Colon (tissue), 2 donors: ENCODE measurements around the gene SELL.
"Not testable (repeated sequence)": the region's sequence is repeated elsewhere in the genome, so short reads cannot be mapped to it uniquely, and the experiment has no call there.

Source experiments
- FAIRE-seq: peaks from 2 replicates; lab custom pipeline; 2012; peaks lifted over from hg19 to GRCh38; lab: Jason Lieb, UNC
- donor health status: control.
- donor health status: control.

SELL gene

DNA sequence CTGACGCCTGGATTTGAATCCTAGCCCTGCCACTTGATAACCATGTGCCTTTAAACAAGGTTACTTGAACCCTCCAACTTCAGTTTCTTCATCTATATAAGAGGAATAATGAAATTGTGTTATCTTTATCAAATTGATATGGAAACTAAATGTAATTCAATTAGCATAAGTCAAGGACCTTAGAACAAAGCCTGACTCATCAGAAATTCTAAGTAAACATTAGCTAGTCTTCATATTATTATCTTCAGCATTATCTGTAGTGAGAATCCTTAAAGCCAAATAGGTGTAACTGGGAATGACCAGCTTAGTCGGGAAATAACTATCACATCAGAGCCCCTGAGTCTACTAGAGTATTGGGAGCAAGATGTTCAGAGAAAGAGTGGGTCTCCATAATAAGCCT, 6.6 kb downstream of the SELL start:
- FAIRE-seq = no peak

DNA sequence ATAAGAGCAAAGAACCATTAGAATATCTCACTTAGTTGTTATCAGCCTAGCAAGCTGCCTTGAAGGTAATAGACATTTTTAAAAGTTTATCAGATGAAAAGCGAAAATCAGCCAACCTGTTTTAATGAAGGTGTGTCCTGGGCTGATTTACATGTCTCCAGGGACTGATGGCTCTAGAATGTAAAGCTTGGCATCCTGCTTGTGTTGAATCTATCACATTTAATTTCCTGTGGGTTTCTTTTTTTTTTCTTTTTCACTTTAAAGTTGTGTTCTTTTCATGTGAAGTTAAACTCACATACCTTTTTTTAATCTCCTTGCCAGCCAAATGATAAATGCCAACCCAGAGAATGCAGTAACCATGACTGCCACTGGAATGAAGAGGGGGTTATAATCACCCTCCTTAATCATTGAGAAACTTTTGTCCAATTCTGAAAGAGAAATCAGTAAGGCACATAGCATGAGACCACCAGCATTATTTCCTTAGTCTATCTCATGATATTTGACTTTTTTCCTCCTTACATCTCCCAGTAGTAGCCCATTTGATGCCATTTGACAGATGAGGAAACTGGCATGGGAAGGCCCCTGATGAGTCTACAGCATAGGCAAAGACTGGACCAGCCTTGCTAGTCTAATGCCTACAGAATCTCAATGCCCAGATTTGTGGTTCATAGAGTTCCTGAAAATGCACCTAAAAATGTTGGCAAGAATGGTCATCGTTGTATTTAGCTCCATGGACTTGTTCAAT, 10.0 kb downstream of the SELL start:
- no peak for FAIRE-seq

DNA sequence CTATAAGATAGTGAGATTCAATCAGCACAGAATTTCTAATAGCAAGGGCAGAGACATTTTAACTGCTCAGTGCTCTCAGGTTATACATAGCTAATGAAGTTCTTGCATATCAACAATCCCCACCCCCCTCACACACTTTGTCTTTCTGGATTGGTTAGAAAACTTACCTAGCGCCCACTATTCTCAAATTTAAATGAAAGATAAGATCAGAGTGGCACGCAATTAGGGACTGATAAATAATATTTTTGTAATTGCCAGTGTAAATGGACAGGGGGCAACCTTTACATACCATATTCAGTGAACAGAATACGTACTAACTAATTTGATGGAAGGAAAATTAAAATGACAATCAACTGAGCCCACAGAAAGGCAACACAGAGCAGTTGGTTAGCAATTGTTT, 11.7 kb downstream of the SELL start:
- no peak for FAIRE-seq

DNA sequence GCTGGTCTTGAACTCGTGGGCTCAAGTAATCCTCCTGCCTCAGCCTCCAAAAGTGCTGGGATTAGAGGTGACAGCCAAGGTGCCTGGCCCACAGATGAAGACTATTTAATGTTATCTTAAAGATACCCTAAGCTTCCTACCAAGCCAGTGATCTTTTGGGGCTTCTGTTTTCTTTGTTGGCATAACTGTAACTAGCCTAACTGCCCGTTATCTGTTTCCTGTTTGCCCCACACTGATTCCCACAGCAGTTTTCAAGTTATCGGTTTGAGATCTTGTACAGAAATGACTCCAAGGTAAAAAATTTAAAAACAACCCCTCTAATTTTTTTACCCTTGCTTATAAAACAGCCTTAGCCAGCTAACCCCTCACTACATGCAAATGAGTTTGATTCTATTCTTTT, 12.4 kb downstream of the SELL start:
- FAIRE-seq = no peak

DNA sequence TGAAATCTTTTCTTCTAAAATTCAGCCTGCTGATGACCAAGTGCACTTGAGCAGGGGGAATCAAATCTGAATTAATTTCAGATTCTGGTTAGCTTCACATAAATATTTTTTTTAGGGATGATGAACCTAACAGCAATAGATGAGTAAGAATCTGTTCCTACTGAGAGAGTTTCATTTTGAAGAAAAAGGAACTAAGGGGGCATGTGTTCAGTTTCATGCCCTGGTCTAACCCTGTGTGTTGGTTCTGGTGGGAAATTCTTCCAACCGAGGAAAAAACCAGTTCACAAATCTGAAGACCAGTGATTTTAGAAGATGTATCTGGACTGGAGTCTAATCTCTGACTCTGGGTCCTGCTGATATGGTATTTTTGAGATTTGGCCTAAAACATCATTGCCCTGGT, 13.7 kb downstream of the SELL start:
- FAIRE-seq = no peak

DNA sequence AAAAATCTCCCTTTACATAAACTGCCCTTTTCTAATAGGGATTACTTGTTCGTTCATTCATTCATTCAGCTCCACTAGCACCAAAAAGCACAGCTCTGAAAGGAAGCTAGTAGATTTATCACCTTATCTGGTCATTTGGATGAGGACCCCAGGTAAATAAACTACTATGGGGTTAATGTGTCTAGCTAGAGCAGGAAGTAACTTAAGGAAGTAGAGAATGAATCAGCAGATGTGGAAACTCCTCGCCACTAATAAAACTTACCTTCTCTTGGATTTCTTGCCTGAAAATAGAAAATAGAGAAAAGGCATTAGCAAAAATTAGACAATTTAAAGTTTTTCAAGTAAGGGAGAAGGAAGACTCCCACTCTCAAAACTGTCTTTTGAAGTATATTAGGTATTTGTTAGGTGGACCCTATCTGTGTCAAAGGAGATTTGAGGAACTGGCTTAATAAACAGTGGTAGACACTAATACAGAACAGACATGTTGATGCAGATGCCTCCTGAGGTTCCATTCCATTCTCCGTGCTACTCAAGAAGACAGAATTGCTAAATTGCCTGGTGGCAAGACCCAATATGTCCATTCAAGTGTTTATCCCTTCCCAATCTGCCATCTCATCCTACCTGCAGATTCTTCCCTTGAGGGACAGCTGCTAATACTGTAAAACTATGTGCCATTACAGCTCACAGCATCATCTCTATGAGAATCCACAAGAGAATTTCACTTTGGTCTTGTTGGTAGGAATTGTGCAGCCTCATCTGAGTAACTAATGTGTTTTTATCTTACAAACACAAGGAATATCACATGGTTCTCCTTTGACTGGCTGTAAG, 14.9 kb downstream of the SELL start:
- FAIRE-seq = no peak

DNA sequence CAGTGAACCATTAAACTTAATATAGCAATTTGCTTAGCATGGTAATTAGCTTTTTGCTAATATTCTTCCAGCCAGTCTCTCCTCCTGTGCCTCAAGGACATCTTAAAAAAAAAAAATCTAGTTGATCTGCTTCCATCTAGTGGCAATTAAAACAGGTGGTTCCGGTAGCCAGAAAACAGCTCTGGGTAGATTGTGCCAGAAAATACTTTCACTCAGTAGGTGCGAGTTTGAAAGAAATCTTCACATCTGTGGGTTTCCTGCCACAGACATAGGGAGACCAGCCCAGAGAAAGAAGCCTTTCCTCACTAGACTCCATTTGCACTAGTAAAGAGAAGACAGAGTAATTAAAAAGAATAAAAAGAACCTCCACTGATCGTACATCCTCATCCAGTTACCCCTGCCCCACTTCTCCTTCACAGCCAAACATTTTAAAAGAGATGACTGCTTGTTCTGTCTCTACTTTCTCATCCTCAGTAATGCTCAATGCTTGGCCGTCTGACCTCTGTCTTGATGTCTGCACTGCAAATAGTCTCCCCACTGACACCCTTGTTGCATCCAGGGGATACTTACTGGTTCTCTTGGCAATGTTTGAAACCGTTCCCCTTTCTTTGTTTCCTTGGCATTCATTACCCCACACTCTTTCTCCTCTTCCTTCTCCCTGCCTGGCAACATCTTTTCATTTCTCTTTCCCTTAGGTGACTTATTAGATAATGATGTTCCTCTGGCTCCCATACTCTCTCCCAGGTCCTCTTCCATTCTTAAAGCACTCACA, 16.9 kb downstream of the SELL start:
- FAIRE-seq = no peak

DNA sequence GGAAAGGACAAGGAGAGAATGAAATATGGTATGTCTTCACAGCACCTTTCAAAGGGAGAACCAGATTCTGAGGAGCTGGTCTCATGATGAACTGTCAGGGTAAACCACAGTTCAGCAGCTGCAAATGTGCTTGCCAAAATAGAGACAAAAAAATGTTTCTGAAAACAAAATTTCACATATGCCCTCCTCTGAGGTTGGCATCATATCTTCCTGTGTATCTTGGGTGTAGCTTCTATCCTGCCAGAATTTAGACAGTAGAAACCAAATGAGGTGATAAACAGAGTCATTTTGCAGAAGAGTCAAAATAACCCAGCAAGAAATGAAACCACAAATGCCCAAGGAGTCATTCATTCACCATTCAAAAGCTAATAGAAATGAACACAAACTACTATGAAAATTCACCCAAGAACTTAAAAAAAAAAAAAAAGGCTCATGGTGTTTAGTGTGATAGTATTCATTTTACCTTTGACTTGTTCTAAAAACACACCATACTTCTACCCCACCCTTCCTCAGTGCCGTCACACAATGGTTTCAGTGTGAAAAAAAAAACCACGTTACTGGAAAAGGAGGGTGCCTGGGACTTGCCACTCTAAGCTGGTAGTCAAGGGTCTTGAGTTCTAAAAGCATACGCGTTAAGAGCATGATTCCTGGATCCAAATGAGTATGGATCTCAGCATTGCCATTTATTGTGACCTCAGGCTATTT, 18.5 kb downstream of the SELL start:
- no peak for FAIRE-seq

DNA sequence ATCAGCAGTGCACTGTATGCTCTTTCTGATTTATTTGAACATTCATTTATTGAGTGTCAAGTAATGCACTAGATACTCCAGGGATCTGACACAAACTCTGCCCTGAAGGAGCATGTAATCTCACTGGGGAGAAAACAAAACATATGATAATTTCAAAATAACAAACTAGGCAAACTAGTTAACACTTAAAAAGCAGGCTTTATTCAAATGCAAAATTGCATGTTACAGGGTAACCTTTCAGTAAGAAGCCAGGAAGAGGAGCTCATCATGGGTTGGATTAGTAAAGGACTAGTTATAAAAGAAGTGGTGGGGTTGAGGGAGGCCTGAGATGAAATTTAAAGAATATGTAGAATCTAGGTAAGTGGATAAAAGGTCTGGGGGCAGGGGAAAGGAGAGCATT, 20.9 kb downstream of the SELL start:
- FAIRE-seq = no peak

DNA sequence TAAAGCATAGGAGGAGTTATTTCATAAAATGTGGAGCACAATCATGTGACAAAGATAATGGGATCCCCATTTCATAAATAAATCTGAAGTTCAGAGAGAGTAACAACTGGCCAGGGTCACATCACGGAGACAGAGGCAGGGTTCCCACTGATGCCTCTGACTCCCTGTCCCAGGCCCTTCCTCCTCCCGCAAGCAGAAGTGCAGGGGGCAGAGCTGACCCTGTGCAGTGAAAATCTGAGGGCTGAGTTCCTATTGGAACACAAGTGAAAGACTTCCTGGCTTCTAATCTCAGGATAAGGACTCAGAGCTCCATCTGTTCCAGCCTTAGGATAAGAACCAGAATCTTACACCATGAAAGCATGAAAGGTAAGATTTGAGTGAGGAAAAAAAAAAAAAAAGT, 22.0 kb downstream of the SELL start:
- no peak for FAIRE-seq

DNA sequence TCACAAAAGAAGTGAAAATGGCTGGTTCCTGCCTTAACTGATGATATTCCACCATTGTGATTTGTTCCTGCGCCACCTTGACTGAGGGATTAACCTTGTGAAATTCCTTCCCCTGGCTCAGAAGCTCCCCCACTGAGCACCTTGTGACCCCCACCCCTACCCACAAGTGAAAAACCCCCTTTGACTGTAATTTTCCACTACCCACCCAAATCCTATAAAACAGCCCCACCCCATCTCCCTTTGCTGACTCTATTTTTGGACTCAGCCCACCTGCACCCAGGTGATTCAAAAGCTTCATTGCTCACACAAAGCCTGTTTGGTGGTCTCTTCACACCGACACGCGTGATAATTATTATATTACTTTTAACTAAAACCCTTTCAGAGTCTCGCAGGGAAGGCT, 23.0 kb downstream of the SELL start:
- FAIRE-seq = not testable (repeated sequence)

DNA sequence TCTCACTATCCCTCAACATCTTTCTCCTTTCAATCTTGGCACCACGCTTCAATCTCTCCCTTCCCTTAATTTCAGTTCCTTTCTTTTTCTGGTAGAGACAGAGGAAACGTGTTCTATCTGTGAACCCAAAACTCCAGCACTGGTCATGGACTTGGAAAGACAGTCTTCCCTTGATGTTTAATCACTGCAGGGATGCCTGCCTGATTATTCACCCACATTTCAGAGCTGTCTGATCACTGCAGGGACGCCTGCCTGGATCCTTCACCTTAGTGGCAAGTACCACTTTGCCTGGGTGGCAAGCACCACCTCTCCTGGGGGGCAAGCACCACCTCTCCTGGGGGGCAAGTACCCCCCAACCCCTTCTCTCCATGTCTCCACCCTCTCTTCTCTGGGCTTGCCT, 27.8 kb downstream of the SELL start:
- no peak for FAIRE-seq

DNA sequence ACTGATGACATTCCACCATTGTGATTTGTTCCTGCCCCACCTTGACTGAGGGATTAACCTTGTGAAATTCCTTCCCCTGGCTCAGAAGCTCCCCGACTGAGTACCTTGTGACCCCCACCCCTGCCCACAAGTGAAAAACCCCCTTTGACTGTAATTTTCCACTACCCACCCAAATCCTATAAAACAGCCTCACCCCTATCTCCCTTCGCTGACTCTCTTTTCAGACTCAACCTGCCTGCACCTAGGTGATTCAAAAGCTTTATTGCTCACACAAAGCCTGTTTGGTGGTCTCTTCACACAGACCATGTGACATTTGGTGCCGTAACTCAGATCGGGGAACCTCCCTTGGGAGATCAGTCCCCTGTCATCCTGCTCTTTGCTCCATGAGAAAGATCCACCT, 28.3 kb downstream of the SELL start:
- FAIRE-seq = not testable (repeated sequence)

DNA sequence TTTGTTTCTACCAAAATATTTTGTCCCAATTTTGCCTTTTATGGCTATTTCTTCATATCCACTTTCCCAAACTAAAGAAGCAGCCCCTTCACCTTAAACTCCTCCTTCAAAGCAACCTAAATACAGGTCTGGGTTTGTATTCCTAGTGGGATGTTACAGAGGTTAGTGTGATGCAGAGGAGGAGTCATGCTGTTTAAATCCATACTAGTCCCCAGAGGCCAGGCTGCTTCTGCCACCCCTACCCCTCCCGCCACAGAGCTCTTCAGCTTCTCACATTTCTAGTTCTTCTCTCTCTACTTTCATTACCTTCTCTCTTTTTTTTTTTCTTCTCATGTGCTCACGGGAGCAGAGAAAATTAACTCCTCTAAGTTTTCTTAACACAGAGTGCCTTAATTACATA, 29.3 kb downstream of the SELL start:
- FAIRE-seq = no peak

DNA sequence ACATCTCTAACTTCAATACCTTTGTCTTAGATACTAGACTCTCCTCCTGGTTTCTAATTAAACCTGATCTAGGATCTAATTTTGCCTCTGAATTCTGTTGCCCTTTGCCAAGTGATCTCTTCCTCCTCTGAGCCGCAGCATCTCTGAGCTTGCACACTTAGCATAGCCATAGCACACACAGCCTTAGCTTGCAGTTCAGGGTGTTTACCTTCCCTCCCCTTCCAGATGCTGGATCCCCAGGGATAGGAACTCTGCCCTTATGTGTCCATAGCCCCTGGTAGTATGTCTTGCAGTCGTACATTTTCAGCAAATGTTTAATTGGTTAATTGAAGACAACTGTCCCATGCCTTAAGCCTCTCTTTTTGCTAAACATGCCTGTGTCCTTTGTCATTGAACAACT, 30.3 kb downstream of the SELL start:
- no peak for FAIRE-seq

DNA sequence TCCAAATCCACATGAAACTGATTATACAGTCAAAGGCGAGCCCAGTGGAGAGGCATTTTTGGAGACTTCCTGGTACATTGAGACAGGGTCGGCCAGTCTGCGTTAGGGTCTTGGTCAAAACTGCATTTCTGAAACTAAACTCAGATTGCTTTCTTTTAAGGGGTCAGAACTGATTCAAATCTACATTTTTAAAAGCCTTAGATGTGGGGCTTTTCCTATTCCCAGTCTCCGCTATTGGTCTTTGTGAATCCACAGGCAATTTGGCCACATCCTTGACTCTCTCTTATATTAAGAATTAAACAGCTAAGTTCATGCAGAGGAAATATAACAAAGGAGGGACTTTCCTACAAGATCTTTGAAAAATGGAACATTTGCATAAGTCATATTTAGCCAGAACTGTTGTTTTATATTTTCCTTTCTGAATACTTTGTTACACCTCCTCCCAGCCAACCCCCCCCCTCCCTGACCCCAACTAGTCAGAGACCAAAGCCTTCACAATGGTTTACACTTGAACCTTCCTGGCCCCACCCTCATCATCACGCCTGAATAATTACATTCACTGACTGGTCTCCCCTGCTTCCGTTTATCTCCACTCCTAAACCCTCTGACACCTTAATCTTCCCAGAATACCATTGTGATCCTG, 30.9 kb downstream of the SELL start:
- FAIRE-seq = no peak

DNA sequence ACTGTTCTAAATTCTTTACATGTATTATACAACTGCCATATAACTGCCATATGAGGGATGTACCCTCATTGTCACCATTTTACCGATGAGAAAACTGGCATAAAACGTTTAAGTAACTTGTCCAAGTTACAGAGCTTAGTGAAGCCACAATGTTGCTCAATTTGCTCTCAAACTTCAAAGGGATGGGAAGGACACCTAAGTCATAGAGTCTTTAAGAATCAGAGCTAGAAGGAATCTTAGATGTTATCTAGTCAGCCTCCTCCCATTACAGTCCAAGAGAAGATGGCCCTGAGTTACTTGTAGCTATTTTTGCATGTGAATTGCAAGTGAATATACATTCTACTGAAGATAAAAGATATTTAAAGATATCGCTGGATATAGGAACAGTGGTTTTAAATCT, 31.7 kb downstream of the SELL start:
- FAIRE-seq = no peak

DNA sequence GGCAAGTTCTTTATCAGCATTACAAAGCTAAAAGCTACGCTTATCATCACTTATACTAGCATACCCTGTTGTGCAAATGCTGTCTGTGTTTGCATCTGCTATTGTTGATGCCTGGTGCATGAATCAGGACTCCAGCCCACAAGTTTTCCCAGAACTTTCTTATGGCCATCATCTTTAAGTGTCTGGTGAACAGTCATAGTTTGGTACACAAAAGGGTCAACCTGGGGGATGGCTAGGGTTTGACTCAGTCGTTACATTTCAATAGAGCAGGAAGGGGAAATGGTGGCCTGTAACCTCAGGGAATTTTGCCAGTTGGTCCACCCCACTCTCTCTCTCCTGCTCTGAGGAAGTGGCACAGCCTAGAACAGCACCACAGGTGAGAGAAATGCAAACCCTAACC, 35.4 kb downstream of the SELL start:
- no peak for FAIRE-seq

DNA sequence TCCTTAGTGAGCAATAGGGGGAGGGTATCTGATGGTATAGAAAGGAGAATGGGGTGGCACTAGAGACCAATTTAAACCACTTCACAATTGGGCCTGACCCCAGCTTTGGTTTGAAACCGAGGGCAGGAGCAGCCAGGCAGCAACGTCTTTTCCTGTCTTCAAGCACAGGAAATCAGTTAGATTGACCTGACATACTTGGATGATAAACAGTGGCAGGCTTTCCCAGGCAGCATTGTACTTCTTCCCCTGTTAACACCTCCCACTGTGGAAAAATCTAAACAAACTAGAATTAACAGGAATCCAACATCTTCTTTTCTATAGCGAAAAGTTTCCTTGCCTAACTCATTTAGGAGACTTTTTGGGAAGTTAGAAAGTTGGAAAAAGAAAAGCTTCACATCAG, 40.6 kb downstream of the SELL start:
- FAIRE-seq = no peak

DNA sequence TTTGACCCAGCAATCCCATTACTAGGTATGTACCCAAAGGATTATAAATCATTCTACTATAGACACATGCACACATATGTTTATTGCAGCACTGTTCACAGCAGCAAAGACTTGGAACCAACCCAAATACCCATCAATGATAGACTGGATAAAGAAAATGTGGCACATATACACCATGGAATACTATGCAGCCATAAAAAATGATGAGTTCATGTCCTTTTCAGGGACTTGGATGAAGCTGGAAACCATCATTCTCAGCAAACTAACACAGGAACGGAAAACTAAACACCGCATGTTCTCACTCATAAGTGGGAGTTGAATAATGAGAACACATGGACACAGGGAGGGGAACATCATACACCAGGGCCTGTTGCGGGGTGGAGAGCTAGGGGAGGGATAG, 41.2 kb downstream of the SELL start:
- not testable (repeated sequence) for FAIRE-seq

DNA sequence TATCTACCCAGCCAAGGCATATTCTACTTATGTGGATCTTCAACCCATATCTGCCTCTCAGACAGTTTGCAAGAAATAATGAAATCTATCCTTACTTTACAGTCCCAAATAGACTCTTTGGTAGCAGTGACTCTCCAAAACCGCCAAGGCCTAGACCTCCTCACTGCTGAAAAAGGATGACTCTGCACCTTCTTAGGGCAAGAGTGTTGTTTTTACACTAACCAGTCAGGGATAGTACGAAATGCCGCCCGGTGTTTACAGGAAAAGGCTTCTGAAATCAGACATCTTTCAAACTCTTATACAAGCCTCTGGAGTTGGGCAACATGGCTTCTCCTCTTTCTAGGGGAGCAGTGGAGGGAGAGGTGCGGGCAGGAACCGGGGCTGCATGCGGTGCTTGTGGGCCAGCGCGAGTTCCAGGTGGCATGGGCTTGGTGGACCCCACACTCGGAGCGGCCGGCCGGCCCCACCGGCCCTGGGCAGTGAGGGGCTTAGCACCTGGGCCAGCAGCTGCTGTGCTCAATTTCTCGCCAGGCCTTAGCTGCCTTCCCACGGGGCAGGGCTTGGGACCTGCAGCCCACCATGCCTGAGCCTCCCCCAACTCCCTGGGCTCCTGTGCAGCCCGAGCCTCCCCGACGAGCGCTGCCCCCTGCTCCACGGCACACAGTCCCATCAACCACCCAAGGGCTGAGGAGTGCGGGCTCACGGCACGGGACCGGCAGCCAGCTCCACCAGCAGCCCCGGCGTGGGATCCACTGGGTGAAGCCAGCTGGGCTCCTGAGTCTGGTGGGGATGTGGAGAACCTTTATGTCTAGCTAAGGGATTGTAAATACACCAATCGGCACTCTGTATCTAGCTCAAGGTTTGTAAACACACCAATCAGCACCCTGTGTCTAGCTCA, 43.5 kb downstream of the SELL start:
- not testable (repeated sequence) for FAIRE-seq
